Heart left ventricle (tissue), 16 donors: ENCODE data around the gene BICD1. TPM values are rescaled to one million over a fixed set of nuclear protein-coding genes. Genes with fewer than 3 reads are reported as not detected.
A peak's percentile ranks its signal among the peaks of the same experiment; 100 is the strongest.

ENCODE experiments used
- ATAC-seq, 4 donors: fragments of 200-7000 bp; cut with Tn5 transposase; one replicate each; pipeline ENCODE4 v1.9.1; 2020 to 2022; ENCODE audit warnings: moderate library complexity in 4 of 4, mild to moderate bottlenecking in 3 of 4, moderate number of reproducible peaks in 1 of 4
- DNase-seq, 5 donors: peaks; one replicate each; pipeline ENCODE4 v3.0.0-alpha.2; 2020
- H3K27ac ChIP-seq, 12 donors: fragments of 200-600 bp; sonication (generic) in 4 of 12; one replicate each; pipeline versions ENCODE4 v1.5.0 to v1.8.0; 2016 to 2022; ENCODE audit warnings: mild to moderate bottlenecking in 2 of 12
- H3K27me3 ChIP-seq, 9 donors: fragments of 200-600 bp; sonication (generic) in 2 of 9; one replicate each; pipeline versions ENCODE4 v1.5.1 to v1.8.0; 2016 to 2022; ENCODE audit warnings: mild to moderate bottlenecking in 3 of 9
- H3K36me3 ChIP-seq, 9 donors: fragments of 200-600 bp; sonication (generic) in 2 of 9; one replicate each; pipeline versions ENCODE4 v1.5.0 to v1.8.0; 2018 to 2022; ENCODE audit warnings: mild to moderate bottlenecking in 2 of 9
- H3K4me1 ChIP-seq, 12 donors: fragments of 200-600 bp; sonication (generic) in 4 of 12; one replicate each; pipeline versions ENCODE4 v1.5.0 to v1.8.0; 2016 to 2022; ENCODE audit warnings: mild to moderate bottlenecking in 3 of 12
- H3K4me3 ChIP-seq, 12 donors: fragments of 200-600 bp; sonication (generic) in 4 of 12; one replicate each; pipeline versions ENCODE4 v1.5.0 to v1.8.0; 2017 to 2022; ENCODE audit warnings: mild to moderate bottlenecking in 9 of 12, moderate library complexity in 4 of 12
- H3K9me3 ChIP-seq, 12 donors: fragments of 200-600 bp; sonication (generic) in 4 of 12; one replicate each; pipeline versions ENCODE4 v1.5.0 to v1.8.0; 2016 to 2022; ENCODE audit warnings: mild to moderate bottlenecking in 1 of 12
- CTCF ChIP-seq, 12 donors: fragments of 200-600 bp; sonication (generic) in 4 of 12; IDR thresholded peaks; one replicate each; pipeline versions ENCODE4 v1.5.0 to v1.8.0; 2018 to 2022; ENCODE audit warnings: antibody characterized with exemption in 12 of 12, mild to moderate bottlenecking in 5 of 12
- POLR2A ChIP-seq, 2 donors: fragments of 450-650 bp; IDR thresholded peaks; one replicate each; pipeline ENCODE4 v1.6.1; 2017; ENCODE audit warnings: antibody characterized with exemption in 2 of 2, mild to moderate bottlenecking in 2 of 2, moderate library complexity in 2 of 2
- WGBS, 4 donors: extraction: QIAGEN DNeasy Blood & Tissue Kit in 2 of 4; methylation state at CpG; one replicate each; pipeline versions ENCODE4 v1.1.5 to v1.1.7; 2013 to 2018; 5-methylcytosine and 5-hydroxymethylcytosine counted together
- intact Hi-C, 10 donors: fragments of 100-400 bp; cut with DNase I; formaldehyde crosslinking; loops; one replicate each; pipeline versions ENCODE4 v1.11.1 to v1.14.2; 2022
- polyA plus RNA-seq, 2 donors: library from polyadenylated mRNA; stranded (reverse); fragments of 200-250 nt; gene quantifications; one replicate each; pipeline ENCODE4 v1.2.3, GENCODE V29; 2013
- total RNA-seq, 9 donors: library from RNA; depleted of rRNA in 2 of 9; stranded (reverse); fragments of >200 nt in 2 of 9; fragmentation: NEBNext Ultra II Directional in 3 of 9; extraction: Animal tissue kit (Norgen Biotek cat#: 25700) in 3 of 9; gene quantifications; one replicate each; pipeline versions ENCODE4 v1.1.0 to v1.2.4, GENCODE V29; 2016 to 2023
- donor health status: ischemic (EF 13 %, LVEDD 7.1; RV severe dilation, severe dysfunction).
- donor health status: healthy with polysubstance abuse.
- donor health status: DM: no; HTN: yes; CAD: no.
- donor health status: DM: no; HTN: no; CAD: no.
- donor health status: ischemic (EF 25% LVEDD 6.9; RV normal size, moderate dysfunction).
- donor health status: ischemic (EF 25% LVEDD 5.7; RV mildly dilated, moderate dysfunction).
- donor health status: healthy.
- donor health status: DM: yes; HTN: yes; CAD: no.
- donor health status: ischemic (EF 35%, LVEDD 5.7; RV mildly dilated, moderate dysfunction).
- donor health status: nonischemic (EF 11% LVEDD 7.7; RV severe dilation, severe dysfunction).
- donor health status: DM: yes; HTN: yes; CAD: no.
- donor health status: PGD.
- donor health status: ischemic (EF 29% LVEDD 5.4; RV normal size, mild dysfunction).
- donor health status: nonischemic (EF 23%, LVEDD 6.1; RV moderate dilation, normal function).

The BICD1 gene
- total and polyA plus RNA-seq, 11 donors: 2.1 to 16.3 (median 7.0) TPM

GRCh38 chr12:32163596-32163995 is 56.9 kb downstream of the BICD1 start:
- WGBS, 4 donors: 95 to 98% (median 96%) methylated on average over 2 of the region's 2 CpGs
- H3K27ac ChIP-seq: no peak overlapping the region
- intact Hi-C loops: no loop called here
- ATAC-seq (no peak), DNase-seq (no peak)
- no peak overlapping the region for H3K4me3 ChIP-seq
- TF ChIP-seq CTCF (IDR thresholded peaks at IDR 0.05): no peak
- TF ChIP-seq POLR2A (IDR thresholded peaks at IDR 0.05): no peak
- no peaks in the 10 kb centered on the region for H3K36me3 ChIP-seq
- H3K4me1 ChIP-seq: peaks cover 0 to 4% (median 0%) of the 10 kb centered on the region in 12 donors
- no peaks in the 10 kb centered on the region for H3K9me3 ChIP-seq
- no peaks in the 10 kb centered on the region for H3K27me3 ChIP-seq

GRCh38 chr12:32166510-32166909 is 59.9 kb downstream of the BICD1 start:
- ATAC-seq (no peak), DNase-seq (no peak)
- intact Hi-C loops: no loop called here
- Histone ChIP-seq H3K4me1 (peaks cover 0 to 9% (median 0%) of the 10 kb centered on the region in 12 donors), H3K27me3 (no peaks in the 10 kb centered on the region), H3K27ac (no peak overlapping the region), H3K36me3 (no peaks in the 10 kb centered on the region), H3K9me3 (no peaks in the 10 kb centered on the region), H3K4me3 (no peak overlapping the region)
- TF ChIP-seq POLR2A (IDR thresholded peaks at IDR 0.05) (no peak), CTCF (IDR thresholded peaks at IDR 0.05) (no peak)
- 96 to 99% (median 97%) methylated on average over 4 of the region's 4 CpGs for WGBS, 4 donors

- no peak for TF ChIP-seq CTCF (IDR thresholded peaks at IDR 0.05)
- TF ChIP-seq POLR2A (IDR thresholded peaks at IDR 0.05): no peak
- ATAC-seq (peak in 1 of 4 donors; percentile 53), DNase-seq (peak in 1 of 5 donors; percentile 24)
- Histone ChIP-seq H3K4me3 (no peak overlapping the region), H3K4me1 (peaks cover 0 to 9% (median 0%) of the 10 kb centered on the region in 12 donors), H3K36me3 (no peaks in the 10 kb centered on the region), H3K27me3 (no peaks in the 10 kb centered on the region), H3K9me3 (no peaks in the 10 kb centered on the region), H3K27ac (no peak overlapping the region)
- 49 to 54% (median 53%) methylated on average over 6 of the region's 6 CpGs for WGBS, 4 donors
- intact Hi-C loops: loop anchor here in 1 of 10 donors (10.0 kb wide), 1 partner anchor 106 kb away; no protein-coding TSS in a partner anchor
Measured at GRCh38 chr12:32170437-32170998, 63.9 kb downstream of the BICD1 start.

GRCh38 chr12:32171211-32171610 is 64.6 kb downstream of the BICD1 start:
- intact Hi-C loops: loop anchor here in 1 of 10 donors (10.0 kb wide), 1 partner anchor 106 kb away; no protein-coding TSS in a partner anchor
- H3K4me3 ChIP-seq: no peak overlapping the region
- no peaks in the 10 kb centered on the region for H3K9me3 ChIP-seq
- TF ChIP-seq CTCF (IDR thresholded peaks at IDR 0.05) (no peak), POLR2A (IDR thresholded peaks at IDR 0.05) (no peak)
- H3K27me3 ChIP-seq: no peaks in the 10 kb centered on the region
- WGBS, 4 donors: 77 to 90% (median 85%) methylated on average over 7 of the region's 7 CpGs
- no peak for DNase-seq
- peak in 1 of 4 donors; percentile 27 for ATAC-seq
- no peak overlapping the region for H3K27ac ChIP-seq
- H3K36me3 ChIP-seq: no peaks in the 10 kb centered on the region
- H3K4me1 ChIP-seq: peaks cover 0 to 9% (median 0%) of the 10 kb centered on the region in 12 donors
